Hepatocyte (in vitro differentiated cells): Measurements from ENCODE around the gene GIMAP7. TPM values are rescaled to one million over a fixed set of nuclear protein-coding genes. Genes with fewer than 3 reads are reported as not detected.

Experiments
- DNase-seq: peaks from one replicate; pipeline ENCODE4 v3.0.0-alpha.2; 2016; ENCODE audit warnings: low spot score
- H2AFZ ChIP-seq: fragments of 200-600 bp; sonication (generic); 2 replicates; pipeline ENCODE4 v1.6.0; 2016; ENCODE audit warnings: antibody characterized with exemption, mild to moderate bottlenecking
- H3K27ac ChIP-seq: fragments of 200-600 bp; sonication (generic); 2 replicates; pipeline ENCODE4 v1.5.1; 2016; ENCODE audit warnings: mild to moderate bottlenecking
- H3K27me3 ChIP-seq: fragments of 200-600 bp; sonication (generic); 2 replicates; pipeline ENCODE4 v1.6.1; 2016
- H3K36me3 ChIP-seq: fragments of 200-600 bp; sonication (generic); replicated peaks from 2 replicates; pipeline ENCODE4 v1.5.1; 2016; ENCODE audit warnings: low read depth; ENCODE audit not compliant: insufficient read depth
- H3K4me1 ChIP-seq: fragments of 200-600 bp; sonication (generic); 2 replicates; pipeline ENCODE4 v1.5.1; 2016; ENCODE audit warnings: mild to moderate bottlenecking, moderate library complexity; ENCODE audit not compliant: insufficient read depth
- H3K4me2 ChIP-seq: fragments of 200-600 bp; sonication (generic); 2 replicates; pipeline ENCODE4 v1.6.0; 2016
- H3K4me3 ChIP-seq: fragments of 200-600 bp; sonication (generic); 2 replicates; pipeline ENCODE4 v1.5.1; 2016; ENCODE audit warnings: mild to moderate bottlenecking
- H3K79me2 ChIP-seq: fragments of 200-600 bp; sonication (generic); 2 replicates; pipeline ENCODE4 v1.6.0; 2017; ENCODE audit warnings: mild to moderate bottlenecking
- H3K9me2 ChIP-seq: fragments of 200-600 bp; sonication (generic); replicated peaks from 2 replicates; pipeline ENCODE4 v1.6.0; 2017; ENCODE audit warnings: mild to moderate bottlenecking; ENCODE audit not compliant: insufficient read depth
- H3K9me3 ChIP-seq: fragments of 200-600 bp; sonication (generic); 2 replicates; pipeline ENCODE4 v1.5.1; 2016; ENCODE audit warnings: low read depth, mild to moderate bottlenecking
- H4K20me1 ChIP-seq: fragments of 200-600 bp; sonication (generic); 2 replicates; pipeline ENCODE4 v1.6.0; 2016; ENCODE audit warnings: mild to moderate bottlenecking; ENCODE audit not compliant: insufficient read depth, poor library complexity, severe bottlenecking
- CTCF ChIP-seq: fragments of 200-600 bp; sonication (generic); IDR thresholded peaks from 2 replicates; pipeline ENCODE4 v1.5.1; 2016; ENCODE audit warnings: antibody characterized with exemption, mild to moderate bottlenecking; ENCODE audit not compliant: poor library complexity
- EZH2 ChIP-seq: fragments of 200-600 bp; sonication (generic); IDR thresholded peaks from 2 replicates; pipeline ENCODE4 v1.6.1; 2016; ENCODE audit warnings: antibody characterized with exemption, mild to moderate bottlenecking, borderline replicate concordance
- EZH2phosphoT487 ChIP-seq: fragments of 200-600 bp; sonication (generic); IDR thresholded peaks from one replicate; pipeline ENCODE4 v1.6.1; 2018; ENCODE audit warnings: antibody characterized with exemption, mild to moderate bottlenecking, low read depth, moderate library complexity; ENCODE audit not compliant: unreplicated experiment, severe bottlenecking
- WGBS: methylation state at CpG from one replicate; pipeline ENCODE4 v1.1.6; 2016; ENCODE audit warnings: low lambda C conversion rate; ENCODE audit errors: missing lambda C conversion rate; 5-methylcytosine and 5-hydroxymethylcytosine counted together
- polyA plus RNA-seq: library from polyadenylated mRNA; unstranded; fragments of >200 nt; fragmentation: Nextera tagmentation; extraction: Ambion mirVana; gene quantifications from 2 replicates; pipeline ENCODE4 v1.2.1, GENCODE V29; 2016
- total RNA-seq: library from RNA; depleted of rRNA; stranded (reverse); fragments of >200 nt; gene quantifications from 2 replicates; pipeline ENCODE4 v1.2.3, GENCODE V29; 2014

GIMAP7 gene
- total and polyA plus RNA-seq, 2 experiments from 2014 or later = 0.19 to 0.33 TPM

- 39% methylated on average over 4 of the region's 4 CpGs for WGBS
- Histone ChIP-seq H3K79me2 (no peaks in the 10 kb centered on the region), H3K9me3 (no peaks in the 10 kb centered on the region), H3K27ac (no peak overlapping the region), H3K27me3 (no peaks in the 10 kb centered on the region), H3K4me1 (no peaks in the 10 kb centered on the region), H3K4me2 (no peak overlapping the region), H4K20me1 (no peaks in the 10 kb centered on the region), H3K9me2 (no peaks in the 10 kb centered on the region), H2AFZ (no peak overlapping the region), H3K36me3 (no peaks in the 10 kb centered on the region), H3K4me3 (no peak overlapping the region)
- TF ChIP-seq CTCF = no peak
- TF ChIP-seq EZH2 = no peak
- no peak for TF ChIP-seq EZH2phosphoT487
- no peak for DNase-seq
Measured at GRCh38 chr7:150556521-150557138, 42.0 kb downstream of the GIMAP7 start.

GRCh38 chr7:150560486-150560885, 45.8 kb downstream of the GIMAP7 start:
- H3K9me3 ChIP-seq = no peaks in the 10 kb centered on the region
- H2AFZ ChIP-seq = no peak overlapping the region
- H3K4me2 ChIP-seq = no peak overlapping the region
- H3K9me2 ChIP-seq = no peaks in the 10 kb centered on the region
- H3K27me3 ChIP-seq = no peaks in the 10 kb centered on the region
- DNase-seq = no peak
- WGBS = 0% methylated on average over 1 of the region's 1 CpG
- no peak for TF ChIP-seq CTCF
- TF ChIP-seq EZH2 = no peak
- TF ChIP-seq EZH2phosphoT487 = no peak
- no peak overlapping the region for H3K27ac ChIP-seq
- no peaks in the 10 kb centered on the region for H3K36me3 ChIP-seq
- no peaks in the 10 kb centered on the region for H4K20me1 ChIP-seq
- no peaks in the 10 kb centered on the region for H3K4me1 ChIP-seq
- no peaks in the 10 kb centered on the region for H3K79me2 ChIP-seq
- H3K4me3 ChIP-seq = no peak overlapping the region

- Histone ChIP-seq H4K20me1 (no peaks in the 10 kb centered on the region), H3K4me2 (no peak overlapping the region), H3K79me2 (no peaks in the 10 kb centered on the region), H3K36me3 (no peaks in the 10 kb centered on the region), H3K9me3 (no peaks in the 10 kb centered on the region), H3K27me3 (no peaks in the 10 kb centered on the region), H3K4me3 (no peak overlapping the region), H3K27ac (no peak overlapping the region), H2AFZ (no peak overlapping the region), H3K9me2 (no peaks in the 10 kb centered on the region), H3K4me1 (no peaks in the 10 kb centered on the region)
- DNase-seq = no peak
- 63% methylated on average over 2 of the region's 2 CpGs for WGBS
- no peak for TF ChIP-seq EZH2phosphoT487
- TF ChIP-seq EZH2 = no peak
- no peak for TF ChIP-seq CTCF
Measured at GRCh38 chr7:150562919-150563318, 48.2 kb downstream of the GIMAP7 start.
